ENCODE results near the gene HIGD1A.

HIGD1A gene

GRCh38 chr3:42847731-42848130 lies 43.4 kb upstream of the HIGD1A start:
- TF ChIP-seq CTCF (IDR thresholded peaks at IDR 0.05; ENCODE audit: borderline replicate concordance, insufficient read depth, low read depth, low read length): no peak
- no peak overlapping the region for H3K4me3 ChIP-seq (ENCODE audit: low read depth, low read length)

GRCh38 chr3:42846685-42847522 lies 42.6 kb upstream of the HIGD1A start:
- no peak overlapping the region for H3K4me3 ChIP-seq (ENCODE audit: low read depth, low read length)
- no peak for TF ChIP-seq CTCF (IDR thresholded peaks at IDR 0.05; ENCODE audit: borderline replicate concordance, insufficient read depth, low read depth, low read length)

GRCh38 chr3:42844815-42845214 lies 40.5 kb upstream of the HIGD1A start:
- no peak overlapping the region for H3K4me3 ChIP-seq (ENCODE audit: low read depth, low read length)
- TF ChIP-seq CTCF (IDR thresholded peaks at IDR 0.05; ENCODE audit: borderline replicate concordance, insufficient read depth, low read depth, low read length): no peak

DNA sequence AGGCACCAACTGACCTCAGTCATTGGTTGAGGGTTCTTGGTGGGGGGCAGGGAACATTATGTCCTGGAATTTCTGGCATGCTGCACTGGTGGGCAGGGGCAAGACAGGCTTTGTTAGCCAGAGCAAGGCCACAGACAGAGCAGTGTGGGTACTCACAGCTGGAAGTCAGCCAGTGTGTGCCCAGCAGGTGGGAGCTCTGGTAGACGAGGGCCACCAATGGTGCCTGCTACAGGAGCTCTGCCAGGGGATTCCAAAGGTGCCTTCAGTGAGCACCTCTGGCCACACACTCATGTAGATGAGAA lies 40.1 kb upstream of the HIGD1A start:
- no peak overlapping the region for H3K4me3 ChIP-seq (ENCODE audit: low read depth, low read length)
- TF ChIP-seq CTCF (IDR thresholded peaks at IDR 0.05; ENCODE audit: borderline replicate concordance, insufficient read depth, low read depth, low read length): no peak

DNA sequence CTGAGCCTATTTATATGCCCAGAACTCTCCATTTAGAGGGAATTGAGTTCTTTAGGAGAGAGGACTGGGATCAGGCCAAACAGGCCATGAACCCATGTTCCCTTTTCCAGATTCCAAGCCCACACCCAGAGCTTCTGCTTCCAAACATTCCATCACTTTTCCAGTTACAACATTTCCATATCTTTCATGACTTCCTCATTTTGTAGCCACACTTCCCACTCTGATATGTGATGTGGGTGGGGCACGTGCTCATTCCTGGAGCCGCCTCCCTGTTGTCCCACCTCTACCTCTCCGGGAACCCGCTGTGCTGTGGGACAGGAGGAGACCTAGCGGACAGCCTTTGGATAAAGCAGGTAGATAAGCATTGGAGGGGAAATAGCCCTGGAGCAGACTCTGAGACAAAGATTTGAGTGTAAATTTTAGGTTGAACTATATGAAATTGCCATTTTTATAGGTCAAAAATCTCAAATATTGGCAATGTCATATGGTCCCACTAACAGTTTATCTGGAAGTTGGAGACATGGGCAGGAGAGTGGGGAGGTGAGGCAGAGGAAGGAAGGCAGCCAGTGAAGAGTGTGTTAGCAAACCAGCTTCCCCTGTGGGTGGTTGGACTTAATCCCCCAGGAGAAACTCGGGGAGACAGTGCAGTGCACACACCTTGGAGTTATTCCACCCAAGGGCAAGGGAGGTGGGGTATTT lies 39.6 kb upstream of the HIGD1A start:
- no peak overlapping the region for H3K4me3 ChIP-seq (ENCODE audit: low read depth, low read length)
- TF ChIP-seq CTCF (IDR thresholded peaks at IDR 0.05; ENCODE audit: borderline replicate concordance, insufficient read depth, low read depth, low read length): no peak

GRCh38 chr3:42841332-42841731 lies 37.0 kb upstream of the HIGD1A start:
- TF ChIP-seq CTCF (IDR thresholded peaks at IDR 0.05; ENCODE audit: borderline replicate concordance, insufficient read depth, low read depth, low read length): no peak
- no peak overlapping the region for H3K4me3 ChIP-seq (ENCODE audit: low read depth, low read length)

DNA sequence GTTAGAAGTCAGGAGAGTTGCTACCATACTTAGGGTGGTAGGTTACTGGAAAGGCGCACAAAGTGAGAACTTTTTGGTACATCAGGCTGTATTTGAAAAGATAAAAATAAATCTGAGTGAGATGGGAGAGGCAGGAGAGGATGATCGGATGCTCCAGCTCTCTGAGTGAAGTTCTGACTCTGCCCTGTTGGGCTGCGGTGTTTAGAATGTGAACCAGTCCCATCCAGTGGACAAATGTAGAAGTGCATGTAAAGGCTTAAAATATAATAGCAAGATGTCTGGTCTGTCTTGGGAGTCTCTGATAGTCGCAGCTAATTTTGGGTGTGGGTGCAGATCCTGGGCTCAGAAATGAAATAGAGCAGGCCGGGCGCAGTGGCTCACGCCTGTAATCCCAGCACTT lies 35.3 kb upstream of the HIGD1A start:
- H3K4me3 ChIP-seq (ENCODE audit: low read depth, low read length): no peak overlapping the region
- peak; percentile 63 for TF ChIP-seq CTCF (IDR thresholded peaks at IDR 0.05; ENCODE audit: borderline replicate concordance, insufficient read depth, low read depth, low read length)
